Esophagus squamous epithelium (tissue), 5 donors: ENCODE measurements around the gene PLP2. TPM values are rescaled to one million over a fixed set of nuclear protein-coding genes. Genes with fewer than 3 reads are reported as not detected.
"Not testable (repeated sequence)": the region's sequence is repeated elsewhere in the genome, so short reads cannot be mapped to it uniquely, and the experiment has no call there.

Experiments used
- DNase-seq: peaks from one replicate; lab custom pipeline; 2025; lab: John Stamatoyannopoulos, UW
- H3K27ac ChIP-seq, 4 donors: fragments of 200-600 bp; sonication (generic); one replicate each; pipeline ENCODE4 v1.5.1; 2016 to 2019; ENCODE audit warnings: mild to moderate bottlenecking in 1 of 4
- H3K27me3 ChIP-seq, 4 donors: fragments of 200-600 bp; sonication (generic); 1 replicate in 3 of 4; 2 replicates in 1 of 4; pipeline versions ENCODE4 v1.5.1 to v1.6.0; 2017 to 2021; ENCODE audit warnings: antibody characterized with exemption in 1 of 4
- H3K36me3 ChIP-seq, 3 donors: fragments of 200-600 bp; sonication (generic); one replicate each; pipeline ENCODE4 v1.5.1; 2016 to 2019
- H3K4me1 ChIP-seq, 3 donors: fragments of 200-600 bp; sonication (generic); one replicate each; pipeline ENCODE4 v1.5.1; 2017 to 2019
- H3K4me3 ChIP-seq, 4 donors: fragments of 200-600 bp; sonication (generic); 1 replicate in 3 of 4; 2 replicates in 1 of 4; pipeline ENCODE4 v1.5.1; 2016 to 2019; ENCODE audit warnings: mild to moderate bottlenecking in 2 of 4, moderate library complexity in 1 of 4
- H3K9me3 ChIP-seq, 3 donors: fragments of 200-600 bp; sonication (generic); one replicate each; pipeline ENCODE4 v1.5.1; 2016 to 2019
- POLR2A ChIP-seq, 4 donors: fragments of 450-650 bp; IDR thresholded peaks; one replicate each; pipeline ENCODE4 v1.6.1; 2017; ENCODE audit warnings: antibody characterized with exemption in 4 of 4, mild to moderate bottlenecking in 4 of 4, moderate library complexity in 3 of 4
- WGBS, 2 donors: methylation state at CpG; one replicate each; pipeline ENCODE4 v1.1.5; 2018; 5-methylcytosine and 5-hydroxymethylcytosine counted together
- intact Hi-C: fragments of 100-400 bp; cut with DNase I; formaldehyde crosslinking; loops from one replicate; pipeline ENCODE4 v1.15.0; 2022
- total RNA-seq, 4 donors: library from RNA; depleted of rRNA; stranded (reverse); fragments of >200 nt; gene quantifications; one replicate each; pipeline ENCODE4 v1.1.0, GENCODE V29; 2016
- TF ChIP-seq, protein P1 (sequence below), 6 experiments: fragments of 450-650 bp in 4 of 6; fragments of 200-600 bp in 2 of 6; sonication (generic) in 2 of 6; IDR thresholded peaks; one replicate each; pipeline ENCODE4 v1.5.1; 2016 to 2019; ENCODE audit warnings: antibody characterized with exemption in 6 of 6, mild to moderate bottlenecking in 4 of 6, moderate library complexity in 4 of 6
- donor health status: DM: yes; HTN: yes; CAD: no.

PLP2 gene
- 100 to 1,000 TPM; 134 to 187 (median 152) TPM for total RNA-seq

DNA sequence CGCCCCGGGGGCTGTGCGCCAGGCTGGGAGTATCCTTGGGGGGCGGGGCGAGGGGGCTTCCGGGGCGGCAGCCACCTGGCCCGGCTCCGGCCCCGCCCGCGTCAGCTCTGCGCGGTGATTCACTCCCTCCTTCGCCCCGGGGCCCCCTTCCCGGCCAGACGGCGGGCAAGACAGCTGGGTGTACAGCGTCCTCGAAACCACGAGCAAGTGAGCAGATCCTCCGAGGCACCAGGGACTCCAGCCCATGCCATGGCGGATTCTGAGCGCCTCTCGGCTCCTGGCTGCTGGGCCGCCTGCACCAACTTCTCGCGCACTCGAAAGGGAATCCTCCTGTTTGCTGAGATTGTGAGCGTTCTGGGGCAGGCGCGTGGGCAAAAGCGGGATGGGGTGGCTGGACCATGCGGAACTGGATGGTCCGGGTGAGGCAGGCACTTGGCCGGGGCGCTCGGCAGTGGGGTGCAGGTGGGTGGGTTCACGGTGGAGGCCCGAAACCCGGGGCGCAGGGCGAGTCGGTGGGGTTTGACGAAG, at the start of gene PLP2:
Gene PLP2, plus strand, starts transcription at position 147 of the 528 bp plus-strand sequence. Its CDS starts 103 bp downstream, at position 250.
- DNase-seq, result no peak
- Histone ChIP-seq H3K4me1 (peaks cover 0 to 74% (median 9%) of the 10 kb centered on the region in 3 donors), H3K27me3 (no peaks in the 10 kb centered on the region), H3K9me3 (no peaks in the 10 kb centered on the region), H3K4me3 (peak within 1 kb of the TSS; percentile 63 to 75 (median 66)), H3K36me3 (peaks cover 0 to 31% (median 0%) of the 10 kb centered on the region in 3 donors), H3K27ac (peak within 1 kb of the TSS; percentile 93 to 96 (median 95))
- TF ChIP-seq POLR2A (IDR thresholded peaks at IDR 0.05), result peak in 2 of 4 donors; percentile 66 to 77
- TF ChIP-seq, protein P1, sequence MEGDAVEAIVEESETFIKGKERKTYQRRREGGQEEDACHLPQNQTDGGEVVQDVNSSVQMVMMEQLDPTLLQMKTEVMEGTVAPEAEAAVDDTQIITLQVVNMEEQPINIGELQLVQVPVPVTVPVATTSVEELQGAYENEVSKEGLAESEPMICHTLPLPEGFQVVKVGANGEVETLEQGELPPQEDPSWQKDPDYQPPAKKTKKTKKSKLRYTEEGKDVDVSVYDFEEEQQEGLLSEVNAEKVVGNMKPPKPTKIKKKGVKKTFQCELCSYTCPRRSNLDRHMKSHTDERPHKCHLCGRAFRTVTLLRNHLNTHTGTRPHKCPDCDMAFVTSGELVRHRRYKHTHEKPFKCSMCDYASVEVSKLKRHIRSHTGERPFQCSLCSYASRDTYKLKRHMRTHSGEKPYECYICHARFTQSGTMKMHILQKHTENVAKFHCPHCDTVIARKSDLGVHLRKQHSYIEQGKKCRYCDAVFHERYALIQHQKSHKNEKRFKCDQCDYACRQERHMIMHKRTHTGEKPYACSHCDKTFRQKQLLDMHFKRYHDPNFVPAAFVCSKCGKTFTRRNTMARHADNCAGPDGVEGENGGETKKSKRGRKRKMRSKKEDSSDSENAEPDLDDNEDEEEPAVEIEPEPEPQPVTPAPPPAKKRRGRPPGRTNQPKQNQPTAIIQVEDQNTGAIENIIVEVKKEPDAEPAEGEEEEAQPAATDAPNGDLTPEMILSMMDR (IDR thresholded peaks at IDR 0.05), result no peak
- intact Hi-C loops, result no loop called here
- 81% methylated on average over 3 of the region's 46 CpGs; no CpG with 5 or more reads in 1 of the 2 donors for WGBS, 2 donors

DNA sequence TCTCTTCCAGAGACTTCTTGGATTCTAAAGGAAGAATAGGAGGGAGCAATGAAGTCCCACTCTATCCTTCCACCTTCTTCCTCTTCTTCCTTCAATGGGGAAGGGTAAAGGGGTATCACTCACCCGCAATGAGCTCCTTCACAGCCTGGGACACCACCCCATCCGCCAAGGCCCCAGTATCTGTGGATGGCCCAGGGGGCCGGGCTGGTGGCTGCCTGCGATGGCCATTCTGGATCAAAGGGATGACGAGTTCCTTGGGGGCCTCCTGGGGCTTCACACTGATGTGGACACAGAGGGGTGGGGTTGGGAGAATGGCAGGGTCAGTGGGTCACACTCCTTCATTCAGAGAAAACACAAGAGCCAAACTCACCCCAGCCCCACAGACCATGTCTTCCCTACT, 49.2 kb upstream of the PLP2 start:
- Histone ChIP-seq H3K4me3 (peak overlapping the region in 3 of 4 donors; percentile 72 to 78 (median 74)), H3K9me3 (no peaks in the 10 kb centered on the region), H3K4me1 (peaks cover 3 to 13% (median 3%) of the 10 kb centered on the region in 3 donors), H3K27ac (no peak overlapping the region), H3K36me3 (peaks cover 0 to 38% (median 6%) of the 10 kb centered on the region in 3 donors), H3K27me3 (no peaks in the 10 kb centered on the region)
- 84 to 100% methylated on average over 4 to 5 of the region's 5 CpGs for WGBS, 2 donors
- no peak for DNase-seq
- intact Hi-C loops, result no loop called here
- TF ChIP-seq, protein P1 (IDR thresholded peaks at IDR 0.05), result no peak
- no peak for TF ChIP-seq POLR2A (IDR thresholded peaks at IDR 0.05)

GRCh38 chrX:49127742-49128258, 43.9 kb upstream of the PLP2 start:
- H3K4me3 ChIP-seq, H3K27ac ChIP-seq, H3K4me1 ChIP-seq, H3K9me3 ChIP-seq, intact Hi-C loops, DNase-seq, H3K27me3 ChIP-seq, H3K36me3 ChIP-seq: not testable (repeated sequence)
- 70 to 81% methylated on average over 9 to 11 of the region's 13 CpGs for WGBS, 2 donors

- Histone ChIP-seq H3K9me3 (no peaks in the 10 kb centered on the region), H3K36me3 (no peaks in the 10 kb centered on the region), H3K27me3 (no peaks in the 10 kb centered on the region), H3K4me1 (no peaks in the 10 kb centered on the region), H3K27ac (no peak overlapping the region), H3K4me3 (no peak overlapping the region)
- intact Hi-C loops, result no loop called here
- WGBS, 2 donors, result 85% methylated on average over 4 of the region's 4 CpGs; no CpG with 5 or more reads in 1 of the 2 donors
- DNase-seq, result no peak
- no peak for TF ChIP-seq POLR2A (IDR thresholded peaks at IDR 0.05)
- TF ChIP-seq, protein P1 (IDR thresholded peaks at IDR 0.05), result no peak
These were observed 42.3 kb upstream of the PLP2 start for GRCh38 chrX:49129427-49129826.

- H3K4me3 ChIP-seq, DNase-seq, H3K27me3 ChIP-seq, intact Hi-C loops, H3K9me3 ChIP-seq, H3K36me3 ChIP-seq, H3K4me1 ChIP-seq, H3K27ac ChIP-seq: not testable (repeated sequence)
- 94 to 99% methylated on average over 7 of the region's 7 CpGs for WGBS, 2 donors
These were observed 39.4 kb upstream of the PLP2 start for GRCh38 chrX:49132275-49132674.

DNA sequence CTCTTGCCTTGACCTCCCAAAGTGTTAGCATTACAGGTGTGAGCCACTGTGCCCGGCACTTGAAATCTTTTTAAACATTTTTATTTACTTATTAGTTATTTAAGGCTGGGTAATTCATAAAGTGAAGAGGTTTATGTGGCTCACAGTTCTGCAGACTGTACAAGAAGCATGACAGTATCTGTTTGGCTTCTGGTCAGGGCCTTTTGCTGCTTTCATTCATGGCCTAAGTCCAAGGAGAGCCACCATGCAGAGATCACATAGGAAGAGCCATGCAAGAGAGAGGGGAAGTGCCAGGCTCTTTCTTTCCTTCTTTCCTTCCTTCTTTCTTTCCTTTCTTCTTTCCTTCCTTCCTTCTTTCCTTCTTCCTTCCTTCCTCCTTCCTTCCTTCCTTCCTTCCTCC, 37.9 kb upstream of the PLP2 start:
- H3K4me1 ChIP-seq, result no peaks in the 10 kb centered on the region
- no peaks in the 10 kb centered on the region for H3K27me3 ChIP-seq
- H3K4me3 ChIP-seq, result no peak overlapping the region
- H3K9me3 ChIP-seq, result peaks cover 0 to 1% (median under 1%) of the 10 kb centered on the region in 3 donors
- 86 to 100% methylated on average over 1 of the region's 1 CpG for whole genome bisulfite sequencing, 2 donors
- DNase-seq, result no peak
- no peak overlapping the region for H3K27ac ChIP-seq
- TF ChIP-seq POLR2A (IDR thresholded peaks at IDR 0.05), result no peak
- TF ChIP-seq, protein P1 (IDR thresholded peaks at IDR 0.05), result no peak
- intact Hi-C loops, result no loop called here
- H3K36me3 ChIP-seq, result no peaks in the 10 kb centered on the region
